HCT116 (cell line): ENCODE data around the gene AGPS. TPM values are rescaled to one million over a fixed set of nuclear protein-coding genes. Genes with fewer than 3 reads are reported as not detected.

ENCODE experiments used
- ATAC-seq: fragments of 200-7000 bp; cut with Tn5 transposase; 2 replicates; pipeline ENCODE4 v1.9.1; 2020; ENCODE audit warnings: mild to moderate bottlenecking, moderate library complexity
- BruUV-seq: library from RNA; stranded (reverse); fragments of 400-500 nt; replicated peaks from 2 replicates; lab custom pipeline; 2021; lab: Mats Ljungman, UMichigan
- CTCF ChIA-PET: fragments of 300-600 bp; sonication (Branson Sonifier 250); formaldehyde crosslinking; loops from one replicate; lab custom pipeline; 2021; ENCODE audit warnings: antibody characterized with exemption; lab: Charles Lee
- POLR2A ChIA-PET: fragments of 300-600, 350-600 bp; sonication (Branson Sonifier 250); formaldehyde crosslinking; loops from one replicate; lab custom pipeline; 2021; ENCODE audit warnings: antibody characterized with exemption; lab: Charles Lee
- RAD21 ChIA-PET, 2 experiments: fragments of 300-600 bp; sonication (Branson Sonifier 250); formaldehyde crosslinking; loops; one replicate each; lab custom pipeline; 2023; ENCODE audit warnings: low total read pairs in 2 of 2; ENCODE audit not compliant: uncharacterized antibody in 2 of 2, unreplicated experiment in 2 of 2, low non-redundant PET in 1 of 2; lab: Charles Lee
- DNase-seq: peaks from one replicate; pipeline ENCODE4 v3.0.0-alpha.2; 2010; ENCODE audit warnings: low read depth, low spot score
- H2AFZ ChIP-seq: fragments of 200-600 bp; shearing (Covaris generic), sonication (generic); 2 replicates; pipeline ENCODE4 v1.6.1; 2017; ENCODE audit warnings: low read depth, mixed run types, mixed read lengths, antibody characterized with exemption, low read length; ENCODE audit not compliant: poor library complexity, severe bottlenecking
- H3K27ac ChIP-seq: 2 replicates; pipeline ENCODE4 v1.5.1; 2012; ENCODE audit warnings: low read depth, low read length
- H3K27me3 ChIP-seq: fragments of 200-600 bp; sonication (generic); 2 replicates; pipeline ENCODE4 v1.6.1; 2016; ENCODE audit warnings: mixed run types, low read length, mixed read lengths; ENCODE audit not compliant: insufficient read depth
- H3K36me3 ChIP-seq, 2 experiments: fragments of 200-500 bp in 1 of 2; fragments of 200-600 bp in 1 of 2; sonication (Bioruptor generic) in 1 of 2; sonication (generic) in 1 of 2; 2 replicates each; pipeline versions ENCODE4 v1.5.1 to v1.6.1; 2014 to 2016; ENCODE audit warnings: low read length in 2 of 2, inconsistent platforms in 1 of 2, mixed read lengths in 1 of 2, mixed run types in 1 of 2; ENCODE audit not compliant: insufficient read depth in 2 of 2, control insufficient read depth in 1 of 2
- H3K4me1 ChIP-seq, 2 experiments: fragments of 200-600 bp in 1 of 2; sonication (generic) in 1 of 2; 2 replicates each; pipeline versions ENCODE4 v1.5.1 to v1.6.1; 2012 to 2017; ENCODE audit warnings: low read length in 2 of 2, inconsistent platforms in 1 of 2, mild to moderate bottlenecking in 1 of 2, mixed read lengths in 1 of 2, mixed run types in 1 of 2, moderate library complexity in 1 of 2; ENCODE audit not compliant: insufficient read depth in 2 of 2, control insufficient read depth in 1 of 2
- H3K4me2 ChIP-seq: fragments of 200-600 bp; sonication (generic); 2 replicates; pipeline ENCODE4 v1.6.1; 2017; ENCODE audit warnings: mixed run types, low read length, mixed read lengths
- H3K4me3 ChIP-seq, 2 experiments: fragments of 200-600 bp in 1 of 2; sonication (generic) in 1 of 2; replicated peaks in 1 of 2; 2 replicates each; pipeline ENCODE4 v1.5.1; 2011 to 2016; ENCODE audit warnings: low read length in 2 of 2, control low read depth in 1 of 2, low read depth in 1 of 2, mild to moderate bottlenecking in 1 of 2, mixed read lengths in 1 of 2, mixed run types in 1 of 2
- H3K79me2 ChIP-seq: fragments of 200-600 bp; sonication (generic); 2 replicates; pipeline ENCODE4 v1.6.1; 2017; ENCODE audit warnings: mild to moderate bottlenecking, mixed run types, low read length, moderate library complexity, mixed read lengths; ENCODE audit not compliant: insufficient read depth
- H3K9ac ChIP-seq: fragments of 200-600 bp; sonication (generic); 2 replicates; pipeline ENCODE4 v1.6.1; 2016; ENCODE audit warnings: low read length, mixed read lengths
- H3K9me2 ChIP-seq: fragments of 200-600 bp; sonication (generic), shearing (Covaris generic); 2 replicates; pipeline ENCODE4 v1.6.1; 2017; ENCODE audit warnings: mixed run types, mild to moderate bottlenecking, moderate library complexity; ENCODE audit not compliant: insufficient read depth
- H3K9me3 ChIP-seq, 2 experiments: fragments of 200-500 bp in 1 of 2; fragments of 200-600 bp in 1 of 2; sonication (Bioruptor generic) in 1 of 2; sonication (generic) in 1 of 2; 2 replicates each; pipeline ENCODE4 v1.6.1; 2014 to 2017; ENCODE audit warnings: low read length in 2 of 2, mixed read lengths in 2 of 2, inconsistent platforms in 1 of 2, low read depth in 1 of 2, mild to moderate bottlenecking in 1 of 2, mixed run types in 1 of 2, moderate library complexity in 1 of 2; ENCODE audit not compliant: control insufficient read depth in 1 of 2, insufficient read depth in 1 of 2
- H4K20me1 ChIP-seq: fragments of 200-600 bp; sonication (generic), shearing (Covaris generic); 2 replicates; pipeline ENCODE4 v1.6.1; 2017; ENCODE audit warnings: mixed run types, mild to moderate bottlenecking, moderate library complexity; ENCODE audit not compliant: insufficient read depth
- ATF3 ChIP-seq: IDR thresholded peaks from 2 replicates; pipeline ENCODE4 v1.6.1; 2012
- EZH2 ChIP-seq: fragments of 200-600 bp; sonication (generic); IDR thresholded peaks from 2 replicates; pipeline ENCODE4 v1.6.1; 2017; ENCODE audit warnings: antibody characterized with exemption, mixed run types
- FOSL1 ChIP-seq: IDR thresholded peaks from 2 replicates; pipeline ENCODE4 v1.6.1; 2012; ENCODE audit warnings: low read depth
- MAX ChIP-seq: IDR thresholded peaks from 2 replicates; pipeline ENCODE4 v1.6.1; 2012
- POLR2A ChIP-seq: IDR thresholded peaks from 2 replicates; pipeline ENCODE4 v1.7.0; 2011; ENCODE audit warnings: borderline replicate concordance; ENCODE audit not compliant: insufficient read depth, insufficient read length; ENCODE audit errors: extremely low read depth
- RAD21 ChIP-seq: IDR thresholded peaks from 2 replicates; pipeline ENCODE4 v1.6.1; 2012; ENCODE audit warnings: low read depth, mild to moderate bottlenecking
- TCF7L2 ChIP-seq: IDR thresholded peaks from 2 replicates; pipeline ENCODE4 v1.7.0; 2011; ENCODE audit warnings: borderline replicate concordance, inconsistent platforms; ENCODE audit not compliant: insufficient read depth, insufficient read length; ENCODE audit errors: extremely low read depth
- YY1 ChIP-seq: IDR thresholded peaks from 2 replicates; pipeline ENCODE4 v1.6.1; 2011; ENCODE audit warnings: low read length, low read depth, moderate library complexity, mild to moderate bottlenecking; ENCODE audit not compliant: insufficient replicate concordance; ENCODE audit errors: extremely low read depth
- ZBTB33 ChIP-seq: IDR thresholded peaks from 2 replicates; pipeline ENCODE4 v1.6.1; 2011; ENCODE audit warnings: mild to moderate bottlenecking, low read length, moderate library complexity; ENCODE audit not compliant: insufficient replicate concordance; ENCODE audit errors: extremely low read depth
- ZNF274 ChIP-seq: fragments of 200-500 bp; sonication (Bioruptor generic); IDR thresholded peaks from 2 replicates; pipeline ENCODE4 v1.6.1; 2014; ENCODE audit warnings: mild to moderate bottlenecking, low read depth, low read length, inconsistent platforms
- intact Hi-C: fragments of 100-400 bp; cut with micrococcal nuclease; formaldehyde crosslinking; loops from 2 replicates; pipeline ENCODE4 v1.10.0; 2022
- total RNA-seq: library from RNA; stranded (reverse); gene quantifications from one replicate; pipeline ENCODE4 v1.2.1, GENCODE V29; 2021; ENCODE audit not compliant: unreplicated experiment

AGPS gene
- total RNA-seq, 1 experiment from 2014 or later: 66.6 TPM

GRCh38 chr2:177542396-177542795, 149.8 kb downstream of the AGPS start:
- H3K36me3 ChIP-seq: no peaks in the 10 kb centered on the region
- no peak overlapping the region for H3K4me3 ChIP-seq
- no peak overlapping the region for H2AFZ ChIP-seq
- H3K79me2 ChIP-seq: no peaks in the 10 kb centered on the region
- H3K4me2 ChIP-seq: no peak overlapping the region
- DNase-seq (no peak), ATAC-seq (no peak)
- BruUV-seq: no TSS peak
- ChIA-PET RAD21 (no interaction called here), POLR2A (no interaction called here), CTCF (no interaction called here)
- H3K9ac ChIP-seq: no peak overlapping the region
- H3K27me3 ChIP-seq: no peaks in the 10 kb centered on the region
- peaks cover 0 to 3% of the 10 kb centered on the region in 2 experiments; a peak in 2 of 4 replicates for H3K9me3 ChIP-seq
- H3K4me1 ChIP-seq: no peaks in the 10 kb centered on the region
- no peak for TF ChIP-seq RAD21
- TF ChIP-seq ZNF274: no peak
- TF ChIP-seq ZBTB33: no peak
- TF ChIP-seq TCF7L2: no peak
- no peaks in the 10 kb centered on the region for H4K20me1 ChIP-seq
- intact Hi-C loops: no loop called here
- no peaks in the 10 kb centered on the region for H3K9me2 ChIP-seq
- H3K27ac ChIP-seq: no peak overlapping the region

GRCh38 chr2:177543007-177543760, 150.6 kb downstream of the AGPS start:
- no peaks in the 10 kb centered on the region for H3K27me3 ChIP-seq
- no peaks in the 10 kb centered on the region for H3K4me1 ChIP-seq
- ChIA-PET POLR2A (no interaction called here), RAD21 (no interaction called here), CTCF (no interaction called here)
- H4K20me1 ChIP-seq: no peaks in the 10 kb centered on the region
- H3K36me3 ChIP-seq: no peaks in the 10 kb centered on the region
- ATAC-seq: 0 out of 2 replicates have a peak, but pooled peaks have one; percentile 38
- H3K79me2 ChIP-seq: no peaks in the 10 kb centered on the region
- H3K27ac ChIP-seq: no peak overlapping the region
- H3K9ac ChIP-seq: no peak overlapping the region
- no peaks in the 10 kb centered on the region for H3K9me2 ChIP-seq
- peaks cover 0 to 3% of the 10 kb centered on the region in 2 experiments; a peak in 2 of 4 replicates for H3K9me3 ChIP-seq
- H3K4me3 ChIP-seq: no peak overlapping the region
- H3K4me2 ChIP-seq: no peak overlapping the region
- DNase-seq: no peak
- intact Hi-C loops: no loop called here
- BruUV-seq: no TSS peak
- no peak overlapping the region for H2AFZ ChIP-seq
- TF ChIP-seq ATF3 (no peak), POLR2A (no peak), RAD21 (no peak), ZNF274 (no peak), ZBTB33 (no peak), MAX (no peak), YY1 (no peak), FOSL1 (no peak), EZH2 (no peak)
